ENCODE data around the gene RPL15. TPM values are rescaled to one million over a fixed set of nuclear protein-coding genes. Genes with fewer than 3 reads are reported as not detected.

Gene RPL15
- total and polyA plus RNA-seq, 2 of the 13 experiments (the other 11 are each of a cell fraction or from before 2014, with no cell fraction given), result 1,297 to 3,693 TPM

DNA sequence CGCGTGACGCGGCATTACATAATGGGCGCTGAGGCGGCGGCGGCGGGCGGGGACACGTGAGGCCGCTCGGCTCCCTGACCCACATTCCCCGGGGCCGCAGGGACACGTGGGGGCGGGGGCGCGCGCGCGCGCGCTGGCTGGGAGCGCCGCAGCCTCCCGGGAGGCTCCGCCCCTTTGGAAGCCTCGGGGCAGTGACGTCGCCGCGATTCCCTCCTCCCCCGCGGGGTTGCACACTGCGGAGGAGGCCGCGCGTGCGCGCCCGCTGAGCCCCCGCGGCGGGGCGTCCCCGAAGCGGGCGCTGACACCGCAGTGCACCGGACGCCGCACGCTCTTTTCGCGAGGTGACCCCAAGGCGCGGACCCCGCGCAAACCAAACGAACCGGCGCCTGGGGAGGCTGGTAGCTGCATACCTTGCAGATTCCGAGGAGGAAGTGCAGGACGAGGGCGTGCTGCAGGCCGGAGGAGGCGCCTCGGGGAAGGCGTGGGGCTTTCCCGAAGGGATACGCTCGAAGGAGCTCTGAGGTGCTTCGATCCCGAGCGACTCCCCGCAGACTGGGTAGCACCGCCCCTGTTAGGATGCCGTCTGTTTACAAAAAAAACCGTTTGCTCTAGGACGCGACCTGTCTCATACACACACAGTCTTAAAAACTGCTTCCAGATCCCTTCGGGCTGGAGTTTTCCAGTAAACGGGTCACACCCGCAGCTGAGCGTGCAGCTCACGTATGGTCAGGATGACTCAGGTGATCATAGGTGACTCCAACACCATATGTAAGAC, 29.2 kb downstream of the RPL15 start (continued):
- TF ChIP-seq ZHX2 (IDR thresholded peaks at IDR 0.05; ENCODE audit: low read depth), result 0 out of 2 replicates have a peak, but pooled peaks have one; percentile 26
- 0 out of 2 replicates have a peak, but pooled peaks have one; percentile 67 for TF ChIP-seq ZHX2 (CRISPR knock-in tag; IDR thresholded peaks at IDR 0.05; ENCODE audit: borderline replicate concordance)
- TF ChIP-seq PRPF4 (IDR thresholded peaks at IDR 0.05; ENCODE audit: low read depth, low read length, poor library complexity, severe bottlenecking), result no peak
- no peak for TF ChIP-seq ARNT (IDR thresholded peaks at IDR 0.05)
- no peak for TF ChIP-seq ZNF672 (CRISPR knock-in tag; IDR thresholded peaks at IDR 0.05)
- no peak for TF ChIP-seq SNRNP70 (IDR thresholded peaks at IDR 0.05; ENCODE audit: low read depth, low read length)
- TF ChIP-seq NCOA2 (CRISPR knock-in tag; IDR thresholded peaks at IDR 0.05), result peak; percentile 38; the same call in 1 of the 2 replicates
- no peak for TF ChIP-seq ATM (IDR thresholded peaks at IDR 0.05; ENCODE audit: borderline replicate concordance)
- TF ChIP-seq CENPX (CRISPR knock-in tag; IDR thresholded peaks at IDR 0.05), result no peak
- no peak for TF ChIP-seq MTF1 (CRISPR knock-in tag; IDR thresholded peaks at IDR 0.05)
- TF ChIP-seq TAF1 (CRISPR knock-in tag; IDR thresholded peaks at IDR 0.05), result peak; percentile 58
- no peak for TF ChIP-seq ZMAT3 (CRISPR knock-in tag; conservative IDR thresholded peaks at IDR 0.05)
- no peak for TF ChIP-seq CERS6 (CRISPR knock-in tag; IDR thresholded peaks at IDR 0.05)
- TF ChIP-seq ZNF530 (CRISPR knock-in tag; IDR thresholded peaks at IDR 0.05; ENCODE audit: low read depth), result no peak
- TF ChIP-seq YEATS2 (CRISPR knock-in tag; IDR thresholded peaks at IDR 0.05; ENCODE audit: borderline replicate concordance), result peak; percentile 36; the same call in 1 of the 2 replicates
- no peak for TF ChIP-seq FOXA1 (IDR thresholded peaks at IDR 0.05)
- TF ChIP-seq FOXA1 (CRISPR knock-in tag; IDR thresholded peaks at IDR 0.05), result no peak
- no peak for TF ChIP-seq MTA3 (CRISPR knock-in tag; IDR thresholded peaks at IDR 0.05)
- peak; percentile 97 for TF ChIP-seq ZNF687 (CRISPR knock-in tag; IDR thresholded peaks at IDR 0.05)
- no peak for TF ChIP-seq REXO4 (CRISPR knock-in tag; IDR thresholded peaks at IDR 0.05; ENCODE audit: borderline replicate concordance)
- TF ChIP-seq TBX3 (IDR thresholded peaks at IDR 0.05; ENCODE audit: borderline replicate concordance), result no peak
